Duodenal mucosa (tissue), 2 donors: ENCODE measurements around the gene IQCH.

ENCODE experiments used
- H3K27ac ChIP-seq: one replicate; pipeline ENCODE4 v1.7.0; 2013; ENCODE audit warnings: low read depth, low read length
- H3K27me3 ChIP-seq, 2 donors: one replicate each; pipeline ENCODE4 v1.7.0; 2013; ENCODE audit warnings: low read length in 2 of 2, control low read depth in 1 of 2; ENCODE audit not compliant: insufficient read depth in 2 of 2, control insufficient read depth in 1 of 2
- H3K36me3 ChIP-seq, 2 donors: one replicate each; pipeline ENCODE4 v1.7.0; 2013; ENCODE audit warnings: low read length in 2 of 2, control low read depth in 1 of 2; ENCODE audit not compliant: insufficient read depth in 2 of 2, control insufficient read depth in 1 of 2
- H3K4me1 ChIP-seq, 2 donors: one replicate each; pipeline ENCODE4 v1.7.0; 2013; ENCODE audit warnings: low read length in 2 of 2, control low read depth in 1 of 2; ENCODE audit not compliant: insufficient read depth in 2 of 2, control insufficient read depth in 1 of 2
- H3K4me3 ChIP-seq, 2 donors: one replicate each; pipeline ENCODE4 v1.7.0; 2013; ENCODE audit warnings: low read length in 2 of 2, low read depth in 1 of 2
- H3K9ac ChIP-seq, 2 donors: one replicate each; pipeline ENCODE4 v1.7.0; 2013; ENCODE audit warnings: low read length in 2 of 2, low read depth in 1 of 2
- H3K9me3 ChIP-seq, 2 donors: one replicate each; pipeline ENCODE4 v1.7.0; 2013; ENCODE audit warnings: low read length in 2 of 2, control low read depth in 1 of 2; ENCODE audit not compliant: control insufficient read depth in 1 of 2

The IQCH gene

DNA sequence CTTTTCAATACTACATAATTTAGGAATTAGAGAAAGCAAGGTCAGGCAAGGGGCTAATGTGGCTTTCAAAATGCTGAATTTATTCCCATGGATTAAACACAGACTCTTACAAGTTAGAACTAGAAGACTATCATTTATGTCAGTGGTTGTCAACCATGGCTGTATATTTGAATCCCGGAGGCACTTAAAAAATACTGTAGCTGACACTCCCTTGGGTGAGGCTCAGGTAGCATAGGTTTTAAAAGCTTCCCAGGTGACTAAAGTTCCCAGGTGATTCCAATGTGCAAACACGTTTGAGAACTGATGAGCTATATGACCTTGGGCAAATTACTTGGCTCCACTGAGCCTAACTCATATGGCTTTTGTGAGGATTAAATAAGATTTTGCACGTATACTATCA lies 29.7 kb upstream of the IQCH start:
- H3K27ac ChIP-seq, result no peak overlapping the region
- H3K9ac ChIP-seq, result no peak overlapping the region

DNA sequence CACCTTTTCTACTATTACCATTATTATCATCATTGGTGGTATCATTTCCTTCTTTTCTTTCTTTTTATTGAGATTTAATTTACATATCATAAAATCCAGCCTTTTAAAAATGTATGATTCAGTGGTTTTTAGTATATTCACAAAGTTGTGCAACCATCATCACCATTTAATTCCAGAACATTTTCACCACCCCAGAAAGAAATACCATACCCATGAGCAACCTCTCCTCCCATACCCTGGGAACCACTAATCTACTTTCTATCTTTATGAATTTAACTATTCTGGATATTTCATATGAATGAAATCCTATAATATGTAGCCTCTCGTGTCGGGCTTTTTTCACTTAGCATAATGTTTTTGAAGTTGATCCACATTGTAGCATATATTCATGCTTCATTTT lies 29.2 kb upstream of the IQCH start:
- Histone ChIP-seq H3K27me3 (no peaks in the 10 kb centered on the region), H3K9me3 (no peaks in the 10 kb centered on the region), H3K4me3 (no peak overlapping the region), H3K9ac (no peak overlapping the region), H3K27ac (no peak overlapping the region), H3K36me3 (peaks cover 4 to 6% of the 10 kb centered on the region in 2 donors), H3K4me1 (peaks cover 0 to 4% of the 10 kb centered on the region in 2 donors)

More for the DNA sequence above, 29.7 kb upstream of the IQCH start:
- H3K9me3 ChIP-seq, result no peaks in the 10 kb centered on the region
- no peaks in the 10 kb centered on the region for H3K27me3 ChIP-seq
- H3K36me3 ChIP-seq, result peaks cover 0 to 6% of the 10 kb centered on the region in 2 donors
- no peak overlapping the region for H3K4me3 ChIP-seq
- H3K4me1 ChIP-seq, result peaks cover 0 to 4% of the 10 kb centered on the region in 2 donors

DNA sequence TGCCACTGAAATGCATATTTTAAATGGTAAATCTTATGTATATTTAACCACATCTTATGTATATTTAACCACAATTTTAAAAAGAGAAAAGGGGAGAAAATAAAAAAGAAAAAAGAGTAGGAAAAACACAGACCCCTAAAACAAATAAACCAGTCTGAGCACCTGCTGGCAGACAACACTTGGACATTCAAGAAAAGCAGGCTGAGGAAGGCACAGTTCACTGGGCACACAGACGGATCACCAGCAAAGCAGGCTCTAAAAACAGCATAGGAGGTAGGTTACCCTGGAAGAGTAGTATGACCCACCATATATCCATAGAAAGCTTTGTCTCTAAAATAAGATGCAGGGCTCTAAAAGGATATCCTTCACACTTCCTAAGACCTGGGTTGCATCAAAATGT lies 27.2 kb upstream of the IQCH start:
- Histone ChIP-seq H3K27me3 (no peaks in the 10 kb centered on the region), H3K4me1 (peaks cover 0 to 4% of the 10 kb centered on the region in 2 donors), H3K36me3 (peaks cover 16 to 19% of the 10 kb centered on the region in 2 donors), H3K4me3 (no peak overlapping the region), H3K27ac (no peak overlapping the region), H3K9me3 (no peaks in the 10 kb centered on the region), H3K9ac (no peak overlapping the region)

DNA sequence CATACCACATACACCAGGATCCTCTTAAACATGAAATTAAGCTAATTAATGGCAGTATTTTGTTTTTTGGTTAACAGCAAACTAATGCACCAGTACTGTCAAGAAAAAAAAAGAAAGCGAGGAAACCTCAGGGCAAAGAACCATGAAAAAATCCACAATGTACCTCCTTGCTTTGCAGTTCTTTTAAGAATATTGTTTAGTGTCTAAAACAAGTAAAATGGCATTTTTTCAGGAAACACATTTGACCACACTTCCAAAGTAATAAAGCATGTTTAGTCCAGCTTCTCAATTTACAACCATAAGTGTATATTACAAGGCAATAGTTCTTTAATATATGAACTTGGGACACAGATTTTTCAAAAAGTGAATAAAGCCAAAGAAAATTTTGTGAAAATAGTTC lies 26.7 kb upstream of the IQCH start:
- Histone ChIP-seq H3K9me3 (no peaks in the 10 kb centered on the region), H3K27me3 (no peaks in the 10 kb centered on the region), H3K27ac (no peak overlapping the region)

DNA sequence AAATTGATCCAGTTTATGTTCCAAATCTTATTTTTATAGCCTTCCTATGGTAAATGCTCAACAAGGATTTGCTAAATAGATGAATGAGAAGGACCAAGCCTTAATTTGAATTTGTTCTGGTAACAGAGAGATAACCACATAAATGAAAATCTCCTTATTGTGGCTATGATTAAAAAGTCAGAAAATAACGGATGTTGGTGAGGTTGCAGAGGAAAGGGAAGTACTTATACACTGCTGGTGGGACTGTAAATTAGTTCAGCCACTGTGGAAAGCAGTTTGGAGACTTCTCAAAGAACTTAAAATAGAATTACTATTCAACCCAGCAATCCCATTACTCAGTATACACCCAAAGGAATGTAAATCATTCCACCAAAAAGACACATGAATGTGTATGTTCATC lies 26.3 kb upstream of the IQCH start:
- Histone ChIP-seq H3K9ac (no peak overlapping the region), H3K4me3 (no peak overlapping the region), H3K27me3 (no peaks in the 10 kb centered on the region), H3K9me3 (no peaks in the 10 kb centered on the region), H3K27ac (no peak overlapping the region), H3K36me3 (peaks cover 16 to 21% of the 10 kb centered on the region in 2 donors), H3K4me1 (peaks cover 0 to 9% of the 10 kb centered on the region in 2 donors)

More for the DNA sequence above, 26.7 kb upstream of the IQCH start:
- H3K4me1 ChIP-seq, result peaks cover 0 to 5% of the 10 kb centered on the region in 2 donors
- no peak overlapping the region for H3K9ac ChIP-seq
- peaks cover 16 to 21% of the 10 kb centered on the region in 2 donors for H3K36me3 ChIP-seq
- no peak overlapping the region for H3K4me3 ChIP-seq

DNA sequence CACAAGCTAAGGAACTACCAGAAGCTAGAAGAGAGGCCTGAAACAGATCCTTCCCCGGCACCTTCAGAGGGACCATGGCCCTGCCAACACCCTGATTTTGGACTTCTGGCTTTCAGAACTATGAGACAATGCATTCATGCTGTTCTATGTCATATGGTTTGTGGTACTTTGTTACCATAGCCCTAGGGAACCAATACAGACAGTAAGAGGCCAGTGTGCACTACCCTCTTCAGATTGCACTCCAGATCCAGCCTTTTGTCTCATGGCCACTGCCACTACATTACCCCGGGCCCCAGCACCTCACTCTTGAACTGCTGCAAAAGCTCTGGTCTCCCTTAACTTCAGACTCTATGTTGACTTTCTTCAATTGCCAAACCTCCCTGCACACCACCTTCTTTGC lies 24.1 kb upstream of the IQCH start:
- Histone ChIP-seq H3K36me3 (peaks cover 23 to 27% of the 10 kb centered on the region in 2 donors), H3K27me3 (no peaks in the 10 kb centered on the region), H3K9me3 (no peaks in the 10 kb centered on the region), H3K4me3 (no peak overlapping the region), H3K27ac (no peak overlapping the region), H3K4me1 (peaks cover 0 to 6% of the 10 kb centered on the region in 2 donors), H3K9ac (no peak overlapping the region)

DNA sequence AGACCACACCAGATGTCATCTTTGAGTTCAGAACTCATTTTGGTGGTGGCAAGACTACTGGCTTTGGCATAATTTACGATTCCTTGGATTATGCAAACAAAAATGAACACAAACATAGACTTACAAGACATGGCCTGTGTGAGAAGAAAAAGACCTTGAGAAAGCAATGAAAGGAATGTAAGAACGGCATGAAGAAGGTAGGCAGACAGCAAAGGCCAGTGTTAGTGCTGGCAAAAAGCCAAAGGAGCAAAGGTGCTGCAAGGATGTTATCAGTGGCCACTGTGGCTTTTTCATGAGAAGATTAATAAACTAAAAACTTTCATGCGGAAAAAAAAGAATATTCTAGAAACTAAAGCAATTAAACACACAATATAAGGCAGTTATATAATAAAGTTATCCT lies 22.0 kb upstream of the IQCH start:
- Histone ChIP-seq H3K9ac (no peak overlapping the region), H3K27me3 (no peaks in the 10 kb centered on the region), H3K36me3 (peaks cover 23 to 27% of the 10 kb centered on the region in 2 donors), H3K27ac (no peak overlapping the region), H3K4me3 (no peak overlapping the region), H3K9me3 (no peaks in the 10 kb centered on the region), H3K4me1 (peaks cover 0 to 6% of the 10 kb centered on the region in 2 donors)

DNA sequence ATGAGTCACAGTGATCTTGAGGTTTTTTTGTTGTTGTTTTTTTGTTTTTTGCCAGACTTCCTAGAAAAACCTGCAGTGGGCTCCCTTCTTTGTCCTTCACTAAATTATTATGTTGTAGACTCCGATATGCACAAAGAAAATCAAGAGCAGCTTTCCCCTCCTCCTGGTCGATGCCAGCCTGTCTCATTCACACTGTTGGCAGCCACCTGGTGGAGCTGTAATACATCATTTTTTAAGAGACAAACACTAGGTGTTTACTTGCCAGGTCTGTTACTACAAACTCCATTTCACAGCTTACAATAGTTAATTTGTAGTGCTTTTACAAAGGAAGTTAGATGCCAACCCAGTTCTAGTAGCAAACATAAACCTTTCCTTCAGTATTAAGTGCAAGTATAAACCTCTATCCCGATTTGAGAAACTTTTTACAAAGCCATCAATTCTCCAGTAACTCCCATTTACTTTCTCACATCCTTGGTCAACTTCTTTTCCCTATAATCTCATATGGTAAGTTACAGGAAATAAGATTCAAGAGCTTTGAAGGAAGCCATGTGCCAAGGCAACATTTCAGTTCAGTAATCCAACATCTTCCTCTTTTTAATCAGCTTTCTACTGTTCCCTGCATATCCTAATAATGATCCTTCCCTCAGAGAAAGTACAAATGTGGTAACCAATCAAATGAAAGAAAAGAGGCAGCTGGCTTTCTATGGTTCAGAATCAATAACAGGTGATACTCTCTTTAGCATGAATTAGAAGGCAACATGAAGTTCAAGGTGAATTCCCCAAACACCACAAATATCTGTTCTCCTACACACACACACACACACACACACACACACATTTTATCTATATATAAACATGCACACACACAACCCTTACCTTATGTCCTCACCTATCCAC lies 14.1 kb upstream of the IQCH start:
- Histone ChIP-seq H3K4me1 (peaks cover 12 to 28% of the 10 kb centered on the region in 2 donors), H3K27ac (no peak overlapping the region), H3K27me3 (no peaks in the 10 kb centered on the region), H3K36me3 (peaks cover under 1 to 2% of the 10 kb centered on the region in 2 donors), H3K9ac (no peak overlapping the region), H3K9me3 (no peaks in the 10 kb centered on the region), H3K4me3 (no peak overlapping the region)

DNA sequence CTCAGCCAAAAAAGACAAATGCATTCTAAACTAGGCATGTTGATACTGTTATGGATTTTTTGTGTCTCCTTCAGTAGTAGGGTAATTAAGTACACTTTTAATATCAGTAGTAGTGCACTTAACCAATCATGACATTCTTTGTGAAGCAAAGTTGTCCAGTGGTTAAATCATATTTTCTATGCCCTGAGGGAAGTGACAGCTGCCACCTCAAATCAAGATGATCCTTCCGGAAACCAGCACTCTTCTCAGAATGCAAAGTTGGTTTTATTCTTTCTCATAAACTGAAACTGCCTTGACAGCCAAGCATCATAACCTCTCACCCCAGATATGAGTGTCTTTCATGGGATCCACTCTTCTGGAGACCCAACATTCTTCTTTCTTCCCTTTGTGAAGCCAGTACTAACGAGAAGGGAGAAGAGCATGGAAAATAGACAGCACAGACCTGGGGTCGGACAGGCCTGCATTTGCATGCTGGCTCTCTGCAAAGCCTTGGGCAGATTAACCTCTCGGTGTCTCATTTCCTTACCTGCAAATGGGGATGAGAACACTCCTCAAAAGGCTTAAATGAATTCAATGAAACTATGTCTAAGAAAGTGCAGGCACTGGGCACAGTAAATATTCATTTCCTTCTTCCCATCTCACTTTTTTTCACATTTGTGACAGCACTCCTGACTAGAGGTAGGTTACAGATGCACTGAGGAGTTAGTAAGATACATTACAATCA lies 13.3 kb upstream of the IQCH start:
- Histone ChIP-seq H3K4me1 (peaks cover 12 to 28% of the 10 kb centered on the region in 2 donors), H3K9me3 (no peaks in the 10 kb centered on the region), H3K36me3 (no peaks in the 10 kb centered on the region), H3K27me3 (no peaks in the 10 kb centered on the region), H3K27ac (no peak overlapping the region), H3K4me3 (no peak overlapping the region), H3K9ac (no peak overlapping the region)

DNA sequence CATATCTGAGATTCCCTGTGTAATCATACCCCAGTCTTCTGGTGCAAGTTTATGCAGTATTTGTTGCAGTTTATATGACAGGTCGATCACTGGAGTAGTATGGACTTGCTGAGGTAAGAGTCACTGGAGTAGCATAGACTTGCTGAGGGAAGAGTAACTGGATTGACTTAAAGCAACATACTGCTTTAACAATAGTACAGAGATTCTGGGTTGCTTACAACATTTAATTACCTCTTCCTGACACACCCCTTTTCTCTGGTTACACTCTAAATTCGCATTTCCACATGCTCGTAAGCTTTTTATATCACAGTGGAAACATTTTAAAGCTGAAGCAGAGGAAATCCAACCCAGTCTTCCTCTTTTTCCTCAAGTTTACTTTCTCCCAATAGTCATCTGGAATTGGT lies 11.9 kb upstream of the IQCH start:
- no peak overlapping the region for H3K9ac ChIP-seq
- H3K4me3 ChIP-seq, result no peak overlapping the region
- no peaks in the 10 kb centered on the region for H3K36me3 ChIP-seq
- peaks cover 0 to 3% of the 10 kb centered on the region in 2 donors for H3K9me3 ChIP-seq
- no peaks in the 10 kb centered on the region for H3K27me3 ChIP-seq
- H3K27ac ChIP-seq, result no peak overlapping the region
- peaks cover 12 to 28% of the 10 kb centered on the region in 2 donors for H3K4me1 ChIP-seq
